Caco-2 (cell line): ENCODE measurements around the gene P2RX1. TPM values are rescaled to one million over a fixed set of nuclear protein-coding genes. Genes with fewer than 3 reads are reported as not detected.

ENCODE experiments used
- BruUV-seq: library from RNA; stranded (reverse); fragments of 400-500 nt; replicated peaks from 2 replicates; lab custom pipeline; 2021; lab: Mats Ljungman, UMichigan
- CTCF ChIA-PET: fragments of 300-600 bp; sonication (Branson Sonifier 250); formaldehyde crosslinking; loops from one replicate; lab custom pipeline; 2022; ENCODE audit warnings: antibody characterized with exemption; lab: Charles Lee
- POLR2A ChIA-PET: fragments of 300-600 bp; sonication (Branson Sonifier 250); formaldehyde crosslinking; loops from one replicate; lab custom pipeline; 2022; ENCODE audit warnings: antibody characterized with exemption; lab: Charles Lee
- DNase-seq, 2 experiments: peaks; one replicate each; pipeline versions ENCODE4 v3.0.0 to v3.0.0-alpha.2; 2020 to 2022
- H3K27me3 ChIP-seq: replicated peaks from 2 replicates; pipeline ENCODE4 v1.6.0; 2011; ENCODE audit warnings: low read length; ENCODE audit not compliant: control insufficient read depth, insufficient read depth
- H3K36me3 ChIP-seq: 2 replicates; pipeline ENCODE4 v1.5.1; 2011; ENCODE audit warnings: low read length; ENCODE audit not compliant: control insufficient read depth, insufficient read depth
- H3K4me1 ChIP-seq: fragments of 250-450 bp; sonication (Bioruptor Pico); 2 replicates; pipeline ENCODE4 v1.5.1; 2020; ENCODE audit warnings: mild to moderate bottlenecking
- H3K4me3 ChIP-seq: 2 replicates; pipeline ENCODE4 v1.5.1; 2011; ENCODE audit warnings: low read depth, mild to moderate bottlenecking, control low read depth, low read length
- H3K9me3 ChIP-seq: fragments of 250-450 bp; sonication (Bioruptor Pico); 2 replicates; pipeline ENCODE4 v1.5.1; 2020; ENCODE audit warnings: mild to moderate bottlenecking, moderate library complexity
- H3K27ac Mint-ChIP-seq: one replicate; pipeline ENCODE4 v1.8.0; 2022; ENCODE audit warnings: mixed read lengths; ENCODE audit not compliant: unreplicated experiment
- H3K27me3 Mint-ChIP-seq: one replicate; pipeline ENCODE4 v1.8.0; 2022; ENCODE audit warnings: mixed read lengths; ENCODE audit not compliant: insufficient read depth, unreplicated experiment
- H3K36me3 Mint-ChIP-seq: one replicate; pipeline ENCODE4 v1.8.0; 2022; ENCODE audit warnings: mild to moderate bottlenecking, mixed read lengths; ENCODE audit not compliant: insufficient read depth, unreplicated experiment
- H3K4me1 Mint-ChIP-seq: one replicate; pipeline ENCODE4 v1.8.0; 2022; ENCODE audit warnings: low read depth, mixed read lengths; ENCODE audit not compliant: unreplicated experiment
- H3K4me3 Mint-ChIP-seq: one replicate; pipeline ENCODE4 v1.8.0; 2022; ENCODE audit warnings: mild to moderate bottlenecking, moderate library complexity, mixed read lengths; ENCODE audit not compliant: unreplicated experiment
- H3K9me3 Mint-ChIP-seq: one replicate; pipeline ENCODE4 v1.8.0; 2022; ENCODE audit warnings: mixed read lengths; ENCODE audit not compliant: unreplicated experiment
- CTCF ChIP-seq, 2 experiments: fragments of 200-600 bp in 1 of 2; IDR thresholded peaks; 1 replicate in 1 of 2; 2 replicates in 1 of 2; pipeline versions ENCODE4 v1.5.1 to v1.8.0; 2011 to 2022; ENCODE audit warnings: antibody characterized with exemption in 1 of 2, control low read depth in 1 of 2, inconsistent platforms in 1 of 2, low read depth in 1 of 2, low read length in 1 of 2, mild to moderate bottlenecking in 1 of 2, moderate library complexity in 1 of 2; ENCODE audit not compliant: insufficient read depth in 1 of 2, severe bottlenecking in 1 of 2, unreplicated experiment in 1 of 2
- intact Hi-C: fragments of 100-400 bp; cut with micrococcal nuclease; formaldehyde crosslinking; loops from one replicate; pipeline ENCODE4 v1.10.0; 2022; ENCODE audit not compliant: unreplicated experiment
- total RNA-seq: library from RNA; stranded (reverse); gene quantifications from 2 replicates; pipeline ENCODE4 v1.2.3, GENCODE V29; 2022

The P2RX1 gene
- total RNA-seq, 1 experiment from 2014 or later: 0.23 TPM

DNA sequence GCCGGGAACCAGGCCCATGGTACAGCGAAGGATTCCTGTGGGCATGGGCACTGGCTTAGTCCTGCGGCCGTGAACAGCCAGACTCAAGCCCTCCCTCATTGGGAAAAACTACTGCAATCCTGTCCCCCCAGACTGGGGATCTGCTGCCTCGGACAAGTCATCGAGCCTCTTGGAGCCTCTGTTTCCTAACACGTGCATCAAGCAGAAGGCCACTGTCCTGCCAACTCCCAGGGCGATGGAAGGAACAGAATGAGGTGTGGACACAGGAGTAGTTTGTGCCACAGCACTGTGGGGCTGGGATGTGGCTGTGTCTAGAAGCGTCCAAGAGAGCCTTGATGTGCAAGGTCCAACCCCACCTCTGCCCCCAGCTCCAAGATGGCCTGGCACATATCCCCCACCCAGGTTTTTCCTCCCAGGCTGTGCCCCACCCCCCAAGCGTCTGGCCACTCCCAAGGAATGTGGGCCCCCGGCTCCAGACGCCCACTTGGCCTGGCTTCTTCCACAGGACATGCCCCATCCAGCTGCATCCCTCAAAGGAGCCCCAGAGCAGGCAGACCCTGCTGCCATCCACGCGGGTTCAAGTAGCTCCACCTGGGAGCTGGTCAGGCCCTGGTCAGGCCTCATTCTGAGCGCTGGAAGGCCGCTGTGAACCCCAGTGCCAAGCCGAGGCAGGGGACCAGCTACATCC lies 26.8 kb downstream of the P2RX1 start:
- Mint-ChIP-seq H3K4me1 (peaks cover 9% of the 10 kb centered on the region), H3K27me3 (no peaks in the 10 kb centered on the region), H3K9me3 (no peaks in the 10 kb centered on the region), H3K36me3 (peaks cover 8% of the 10 kb centered on the region), H3K27ac (no peak overlapping the region), H3K4me3 (no peak overlapping the region)
- H3K36me3 ChIP-seq: no peaks in the 10 kb centered on the region
- no TSS peak for BruUV-seq
- peaks cover 7% of the 10 kb centered on the region; the same call in 1 of the 2 replicates for H3K4me1 ChIP-seq
- ChIA-PET POLR2A (no interaction called here), CTCF (no interaction called here)
- no peaks in the 10 kb centered on the region for H3K27me3 ChIP-seq
- no peak for DNase-seq
- no peak overlapping the region for H3K4me3 ChIP-seq
- intact Hi-C loops: no loop called here
- no peak for TF ChIP-seq CTCF (IDR thresholded peaks at IDR 0.05; ENCODE audit: insufficient read depth in 1 of 2, low read depth in 1 of 2, low read length in 1 of 2, severe bottlenecking in 1 of 2, unreplicated experiment in 1 of 2)
- no peaks in the 10 kb centered on the region for H3K9me3 ChIP-seq

GRCh38 chr17:3888343-3889171 lies 27.7 kb downstream of the P2RX1 start:
- peaks cover under 1% of the 10 kb centered on the region for H3K4me1 Mint-ChIP-seq
- ChIA-PET CTCF (no interaction called here), POLR2A (no interaction called here)
- no peak overlapping the region for H3K4me3 ChIP-seq
- H3K9me3 ChIP-seq: no peaks in the 10 kb centered on the region
- DNase-seq: no peak
- H3K36me3 ChIP-seq: no peaks in the 10 kb centered on the region
- H3K4me1 ChIP-seq: peaks cover 1% of the 10 kb centered on the region; the same call in 1 of the 2 replicates
- H3K27ac Mint-ChIP-seq: no peak overlapping the region
- no TSS peak for BruUV-seq
- H3K27me3 ChIP-seq: no peaks in the 10 kb centered on the region
- no peaks in the 10 kb centered on the region for H3K27me3 Mint-ChIP-seq
- H3K4me3 Mint-ChIP-seq: no peak overlapping the region
- intact Hi-C loops: no loop called here
- peaks cover 8% of the 10 kb centered on the region for H3K36me3 Mint-ChIP-seq
- no peak for TF ChIP-seq CTCF (IDR thresholded peaks at IDR 0.05; ENCODE audit: insufficient read depth in 1 of 2, low read depth in 1 of 2, low read length in 1 of 2, severe bottlenecking in 1 of 2, unreplicated experiment in 1 of 2)
- no peaks in the 10 kb centered on the region for H3K9me3 Mint-ChIP-seq

GRCh38 chr17:3887804-3888203 lies 28.5 kb downstream of the P2RX1 start:
- POLR2A ChIA-PET: no interaction called here
- no peak for TF ChIP-seq CTCF (IDR thresholded peaks at IDR 0.05; ENCODE audit: insufficient read depth in 1 of 2, low read depth in 1 of 2, low read length in 1 of 2, severe bottlenecking in 1 of 2, unreplicated experiment in 1 of 2)
- intact Hi-C loops: no loop called here
- Histone ChIP-seq H3K9me3 (no peaks in the 10 kb centered on the region), H3K4me1 (no peaks in the 10 kb centered on the region), H3K4me3 (no peak overlapping the region), H3K36me3 (no peaks in the 10 kb centered on the region), H3K27me3 (no peaks in the 10 kb centered on the region)
- peak overlapping the region; percentile 10 for H3K27ac Mint-ChIP-seq
- no peaks in the 10 kb centered on the region for H3K27me3 Mint-ChIP-seq
- no TSS peak for BruUV-seq
- CTCF ChIA-PET: no interaction called here
- DNase-seq: no peak
- peaks cover 8% of the 10 kb centered on the region for H3K36me3 Mint-ChIP-seq
- H3K4me3 Mint-ChIP-seq: no peak overlapping the region
- no peaks in the 10 kb centered on the region for H3K4me1 Mint-ChIP-seq
- H3K9me3 Mint-ChIP-seq: no peaks in the 10 kb centered on the region
